Endothelial cell (in vitro differentiated cells): Measurements from ENCODE around the gene PSME4. TPM values are rescaled to one million over a fixed set of nuclear protein-coding genes. Genes with fewer than 3 reads are reported as not detected.

Experiments used
- DNase-seq: peaks from one replicate; pipeline ENCODE4 v3.0.0; 2021; ENCODE audit warnings: low spot score
- H3K27ac Mint-ChIP-seq: one replicate; pipeline ENCODE4 v1.8.0; 2021; ENCODE audit warnings: mixed read lengths, inconsistent platforms; ENCODE audit not compliant: unreplicated experiment
- H3K27me3 Mint-ChIP-seq: one replicate; pipeline ENCODE4 v1.8.0; 2021; ENCODE audit warnings: mild to moderate bottlenecking, moderate library complexity, mixed read lengths, inconsistent platforms; ENCODE audit not compliant: unreplicated experiment
- H3K36me3 Mint-ChIP-seq: one replicate; pipeline ENCODE4 v1.8.0; 2021; ENCODE audit warnings: mild to moderate bottlenecking, low read depth, mixed read lengths, inconsistent platforms; ENCODE audit not compliant: unreplicated experiment
- H3K4me1 Mint-ChIP-seq: one replicate; pipeline ENCODE4 v1.8.0; 2021; ENCODE audit warnings: mild to moderate bottlenecking, mixed read lengths, inconsistent platforms; ENCODE audit not compliant: unreplicated experiment
- H3K4me3 Mint-ChIP-seq: one replicate; pipeline ENCODE4 v1.8.0; 2021; ENCODE audit warnings: mild to moderate bottlenecking, mixed read lengths, inconsistent platforms; ENCODE audit not compliant: unreplicated experiment
- H3K9me3 Mint-ChIP-seq: one replicate; pipeline ENCODE4 v1.8.0; 2021; ENCODE audit warnings: mixed read lengths, inconsistent platforms; ENCODE audit not compliant: unreplicated experiment
- total RNA-seq: library from RNA; stranded (reverse); fragmentation: NEBNext Ultra II Directional; extraction: Animal tissue kit (Norgen Biotek cat#: 25700); gene quantifications from one replicate; pipeline ENCODE4 v1.2.1, GENCODE V29; 2021; ENCODE audit not compliant: unreplicated experiment
- TF ChIP-seq, protein P1 (sequence below): fragments of 200-600 bp; sonication (generic); IDR thresholded peaks from one replicate; pipeline ENCODE4 v1.5.0; 2021; ENCODE audit warnings: antibody characterized with exemption; ENCODE audit not compliant: unreplicated experiment

Gene PSME4
- total RNA-seq, 1 donor from 2014 or later, result 106 TPM

DNA sequence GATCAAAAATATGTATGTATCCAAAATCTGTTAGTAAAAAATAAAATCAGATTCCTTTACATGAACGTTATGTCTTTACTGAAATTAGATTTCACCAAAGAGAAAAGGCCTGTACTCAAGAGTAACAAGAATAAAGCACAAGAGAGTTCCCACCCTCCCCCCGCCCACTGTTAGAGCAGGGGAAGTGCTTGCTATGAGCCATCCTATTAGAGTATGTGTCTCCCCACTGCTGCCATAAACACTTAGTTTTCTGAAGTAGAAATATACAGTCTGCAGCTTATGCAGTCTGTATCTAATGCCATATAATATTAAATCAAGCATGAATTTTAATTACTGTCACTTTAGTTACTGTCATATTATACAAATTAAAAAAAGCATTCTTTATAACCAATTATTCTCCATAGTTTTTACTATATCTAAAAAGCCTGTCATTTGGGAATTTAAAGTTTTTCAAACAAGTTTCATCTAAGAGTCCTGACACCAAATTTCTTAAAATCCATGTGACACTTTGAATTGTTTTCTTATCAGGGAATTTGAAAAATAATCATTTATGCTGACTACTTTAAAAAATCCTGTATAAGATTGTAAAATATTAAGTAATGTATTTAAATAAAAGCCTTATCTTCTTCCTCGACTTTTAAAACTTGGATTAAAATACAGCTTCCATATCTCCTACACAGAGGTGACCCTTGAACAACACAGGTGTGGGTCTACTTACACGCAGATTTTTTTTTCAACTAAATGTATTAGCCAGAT is 59.2 kb downstream of the PSME4 start:
- TF ChIP-seq, protein P1, sequence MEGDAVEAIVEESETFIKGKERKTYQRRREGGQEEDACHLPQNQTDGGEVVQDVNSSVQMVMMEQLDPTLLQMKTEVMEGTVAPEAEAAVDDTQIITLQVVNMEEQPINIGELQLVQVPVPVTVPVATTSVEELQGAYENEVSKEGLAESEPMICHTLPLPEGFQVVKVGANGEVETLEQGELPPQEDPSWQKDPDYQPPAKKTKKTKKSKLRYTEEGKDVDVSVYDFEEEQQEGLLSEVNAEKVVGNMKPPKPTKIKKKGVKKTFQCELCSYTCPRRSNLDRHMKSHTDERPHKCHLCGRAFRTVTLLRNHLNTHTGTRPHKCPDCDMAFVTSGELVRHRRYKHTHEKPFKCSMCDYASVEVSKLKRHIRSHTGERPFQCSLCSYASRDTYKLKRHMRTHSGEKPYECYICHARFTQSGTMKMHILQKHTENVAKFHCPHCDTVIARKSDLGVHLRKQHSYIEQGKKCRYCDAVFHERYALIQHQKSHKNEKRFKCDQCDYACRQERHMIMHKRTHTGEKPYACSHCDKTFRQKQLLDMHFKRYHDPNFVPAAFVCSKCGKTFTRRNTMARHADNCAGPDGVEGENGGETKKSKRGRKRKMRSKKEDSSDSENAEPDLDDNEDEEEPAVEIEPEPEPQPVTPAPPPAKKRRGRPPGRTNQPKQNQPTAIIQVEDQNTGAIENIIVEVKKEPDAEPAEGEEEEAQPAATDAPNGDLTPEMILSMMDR, result no peak
- no peak for DNase-seq
- no peaks in the 10 kb centered on the region for H3K9me3 Mint-ChIP-seq
- H3K36me3 Mint-ChIP-seq, result peaks cover 26% of the 10 kb centered on the region
- H3K27ac Mint-ChIP-seq, result no peak overlapping the region
- peaks cover 9% of the 10 kb centered on the region for H3K4me1 Mint-ChIP-seq
- H3K4me3 Mint-ChIP-seq, result no peak overlapping the region
- no peaks in the 10 kb centered on the region for H3K27me3 Mint-ChIP-seq

GRCh38 chr2:53907582-53907981 is 63.2 kb downstream of the PSME4 start:
- TF ChIP-seq, protein P1, result no peak
- no peaks in the 10 kb centered on the region for H3K9me3 Mint-ChIP-seq
- no peak overlapping the region for H3K4me3 Mint-ChIP-seq
- peaks cover 6% of the 10 kb centered on the region for H3K4me1 Mint-ChIP-seq
- no peak overlapping the region for H3K27ac Mint-ChIP-seq
- peaks cover 3% of the 10 kb centered on the region for H3K27me3 Mint-ChIP-seq
- H3K36me3 Mint-ChIP-seq, result peaks cover 32% of the 10 kb centered on the region
- no peak for DNase-seq

- peaks cover 3% of the 10 kb centered on the region for H3K27me3 Mint-ChIP-seq
- no peak overlapping the region for H3K4me3 Mint-ChIP-seq
- TF ChIP-seq, protein P1, result no peak
- DNase-seq, result no peak
- H3K9me3 Mint-ChIP-seq, result no peaks in the 10 kb centered on the region
- no peaks in the 10 kb centered on the region for H3K4me1 Mint-ChIP-seq
- H3K36me3 Mint-ChIP-seq, result peaks cover 36% of the 10 kb centered on the region
- no peak overlapping the region for H3K27ac Mint-ChIP-seq
These were observed 65.4 kb downstream of the PSME4 start for GRCh38 chr2:53905396-53905795.

DNA sequence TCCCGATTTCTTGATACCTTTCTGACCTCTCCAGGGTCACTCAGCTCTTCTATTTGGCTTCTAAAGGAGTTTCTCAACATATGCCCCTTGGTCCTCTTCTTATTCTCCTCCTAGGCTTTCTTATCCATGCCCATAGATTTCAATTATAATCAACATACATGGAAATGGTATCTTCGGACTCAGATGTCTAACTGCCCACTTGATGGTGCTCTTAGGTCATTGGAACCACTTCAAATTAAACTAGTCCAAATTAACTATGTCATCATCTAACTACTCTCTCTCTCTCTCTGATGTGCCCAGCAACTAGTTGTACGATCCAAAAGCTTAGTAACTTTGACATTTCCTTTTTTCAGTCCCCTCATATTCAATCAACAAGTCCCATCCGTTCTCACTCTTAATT is 67.8 kb downstream of the PSME4 start:
- H3K4me1 Mint-ChIP-seq, result no peaks in the 10 kb centered on the region
- H3K27me3 Mint-ChIP-seq, result peaks cover 3% of the 10 kb centered on the region
- peaks cover 42% of the 10 kb centered on the region for H3K36me3 Mint-ChIP-seq
- H3K27ac Mint-ChIP-seq, result peak overlapping the region; percentile 10
- TF ChIP-seq, protein P1, result no peak
- no peak for DNase-seq
- H3K4me3 Mint-ChIP-seq, result peak overlapping the region; percentile 5
- no peaks in the 10 kb centered on the region for H3K9me3 Mint-ChIP-seq

DNA sequence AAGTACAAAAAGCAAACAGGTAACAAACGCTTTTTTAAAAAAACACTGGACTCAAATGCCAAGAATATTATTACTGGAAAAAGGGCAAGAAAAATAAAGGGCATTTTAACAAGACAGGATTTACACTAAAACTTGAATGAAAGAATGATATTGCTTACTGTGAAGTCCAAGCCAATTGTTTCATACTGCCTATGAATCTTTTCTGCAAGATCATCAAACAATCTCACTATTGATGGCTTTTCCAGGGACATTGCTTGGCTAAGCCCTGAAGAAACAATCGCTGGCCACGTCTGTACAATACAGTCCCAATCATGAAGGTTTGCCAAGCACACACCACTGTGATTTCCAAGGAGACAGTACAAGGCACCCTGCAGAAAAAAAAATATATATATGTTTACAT is 69.6 kb downstream of the PSME4 start:
- H3K4me3 Mint-ChIP-seq, result no peak overlapping the region
- no peaks in the 10 kb centered on the region for H3K4me1 Mint-ChIP-seq
- no peaks in the 10 kb centered on the region for H3K9me3 Mint-ChIP-seq
- no peak for DNase-seq
- TF ChIP-seq, protein P1, result no peak
- H3K36me3 Mint-ChIP-seq, result peaks cover 34% of the 10 kb centered on the region
- H3K27me3 Mint-ChIP-seq, result peaks cover 3% of the 10 kb centered on the region
- peak overlapping the region; percentile 52 for H3K27ac Mint-ChIP-seq
